ENCODE results near the gene MYLK.

Gene MYLK

GRCh38 chr3:123656274-123656673, 227.9 kb downstream of the MYLK start:
- Histone ChIP-seq H3K27ac (ENCODE audit: low read length) (no peak overlapping the region), H3K27me3 (ENCODE audit: control insufficient read depth, insufficient read depth, low read length) (no peaks in the 10 kb centered on the region), H3K4me3 (ENCODE audit: low read length) (no peak overlapping the region), H3K36me3 (ENCODE audit: control insufficient read depth, insufficient read depth, low read length) (peaks cover 3% of the 10 kb centered on the region; the same call in 1 of the 2 replicates), H3K9me3 (ENCODE audit: control insufficient read depth, insufficient read depth, low read length) (no peaks in the 10 kb centered on the region), H3K4me1 (ENCODE audit: control insufficient read depth, insufficient read depth, low read length) (0 out of 2 replicates have a peak, but pooled peaks cover 2% of the 10 kb centered on the region)
- DNase-seq (ENCODE audit: low read depth, low spot score) = no peak
- WGBS (ENCODE audit: insufficient coverage, insufficient read length) = no CpG with 5 or more reads among the region's 3 CpGs

- H3K27ac ChIP-seq (ENCODE audit: low read length) = no peak overlapping the region
- H3K9me3 ChIP-seq (ENCODE audit: control insufficient read depth, insufficient read depth, low read length) = no peaks in the 10 kb centered on the region
- WGBS (ENCODE audit: insufficient coverage, insufficient read length) = no CpG with 5 or more reads among the region's 2 CpGs
- H3K36me3 ChIP-seq (ENCODE audit: control insufficient read depth, insufficient read depth, low read length) = peaks cover 3% of the 10 kb centered on the region; the same call in 1 of the 2 replicates
- H3K4me3 ChIP-seq (ENCODE audit: low read length) = no peak overlapping the region
- 0 out of 2 replicates have a peak, but pooled peaks cover 2% of the 10 kb centered on the region for H3K4me1 ChIP-seq (ENCODE audit: control insufficient read depth, insufficient read depth, low read length)
- no peak for DNase-seq (ENCODE audit: low read depth, low spot score)
- H3K27me3 ChIP-seq (ENCODE audit: control insufficient read depth, insufficient read depth, low read length) = no peaks in the 10 kb centered on the region
Observed at GRCh38 chr3:123655400-123655799, 228.7 kb downstream of the MYLK start.

GRCh38 chr3:123653221-123653682, 230.9 kb downstream of the MYLK start:
- WGBS (ENCODE audit: insufficient coverage, insufficient read length) = no CpG with 5 or more reads among the region's 5 CpGs
- Histone ChIP-seq H3K27me3 (ENCODE audit: control insufficient read depth, insufficient read depth, low read length) (no peaks in the 10 kb centered on the region), H3K4me3 (ENCODE audit: low read length) (no peak overlapping the region), H3K36me3 (ENCODE audit: control insufficient read depth, insufficient read depth, low read length) (peaks cover 3% of the 10 kb centered on the region; the same call in 1 of the 2 replicates), H3K9me3 (ENCODE audit: control insufficient read depth, insufficient read depth, low read length) (no peaks in the 10 kb centered on the region), H3K4me1 (ENCODE audit: control insufficient read depth, insufficient read depth, low read length) (0 out of 2 replicates have a peak, but pooled peaks cover 2% of the 10 kb centered on the region), H3K27ac (ENCODE audit: low read length) (no peak overlapping the region)
- DNase-seq (ENCODE audit: low read depth, low spot score) = no peak

GRCh38 chr3:123652342-123652984, 231.7 kb downstream of the MYLK start:
- H3K4me1 ChIP-seq (ENCODE audit: control insufficient read depth, insufficient read depth, low read length) = 0 out of 2 replicates have a peak, but pooled peaks cover 2% of the 10 kb centered on the region
- no peak overlapping the region for H3K27ac ChIP-seq (ENCODE audit: low read length)
- DNase-seq (ENCODE audit: low read depth, low spot score) = no peak
- WGBS (ENCODE audit: insufficient coverage, insufficient read length) = no CpG with 5 or more reads among the region's 9 CpGs
- no peak overlapping the region for H3K4me3 ChIP-seq (ENCODE audit: low read length)
- H3K27me3 ChIP-seq (ENCODE audit: control insufficient read depth, insufficient read depth, low read length) = no peaks in the 10 kb centered on the region
- H3K9me3 ChIP-seq (ENCODE audit: control insufficient read depth, insufficient read depth, low read length) = no peaks in the 10 kb centered on the region
- peaks cover 3% of the 10 kb centered on the region; the same call in 1 of the 2 replicates for H3K36me3 ChIP-seq (ENCODE audit: control insufficient read depth, insufficient read depth, low read length)

- Histone ChIP-seq H3K4me3 (ENCODE audit: low read length) (no peak overlapping the region), H3K36me3 (ENCODE audit: control insufficient read depth, insufficient read depth, low read length) (no peaks in the 10 kb centered on the region), H3K9me3 (ENCODE audit: control insufficient read depth, insufficient read depth, low read length) (no peaks in the 10 kb centered on the region), H3K4me1 (ENCODE audit: control insufficient read depth, insufficient read depth, low read length) (0 out of 2 replicates have a peak, but pooled peaks cover 2% of the 10 kb centered on the region), H3K27ac (ENCODE audit: low read length) (no peak overlapping the region), H3K27me3 (ENCODE audit: control insufficient read depth, insufficient read depth, low read length) (no peaks in the 10 kb centered on the region)
- no CpG with 5 or more reads among the region's 11 CpGs for WGBS (ENCODE audit: insufficient coverage, insufficient read length)
- DNase-seq (ENCODE audit: low read depth, low spot score) = no peak
Observed at GRCh38 chr3:123651449-123652341, 232.4 kb downstream of the MYLK start.

GRCh38 chr3:123650101-123650500, 234.0 kb downstream of the MYLK start:
- WGBS (ENCODE audit: insufficient coverage, insufficient read length) = 100% methylated on average over 2 of the region's 8 CpGs
- H3K27me3 ChIP-seq (ENCODE audit: control insufficient read depth, insufficient read depth, low read length) = no peaks in the 10 kb centered on the region

DNA sequence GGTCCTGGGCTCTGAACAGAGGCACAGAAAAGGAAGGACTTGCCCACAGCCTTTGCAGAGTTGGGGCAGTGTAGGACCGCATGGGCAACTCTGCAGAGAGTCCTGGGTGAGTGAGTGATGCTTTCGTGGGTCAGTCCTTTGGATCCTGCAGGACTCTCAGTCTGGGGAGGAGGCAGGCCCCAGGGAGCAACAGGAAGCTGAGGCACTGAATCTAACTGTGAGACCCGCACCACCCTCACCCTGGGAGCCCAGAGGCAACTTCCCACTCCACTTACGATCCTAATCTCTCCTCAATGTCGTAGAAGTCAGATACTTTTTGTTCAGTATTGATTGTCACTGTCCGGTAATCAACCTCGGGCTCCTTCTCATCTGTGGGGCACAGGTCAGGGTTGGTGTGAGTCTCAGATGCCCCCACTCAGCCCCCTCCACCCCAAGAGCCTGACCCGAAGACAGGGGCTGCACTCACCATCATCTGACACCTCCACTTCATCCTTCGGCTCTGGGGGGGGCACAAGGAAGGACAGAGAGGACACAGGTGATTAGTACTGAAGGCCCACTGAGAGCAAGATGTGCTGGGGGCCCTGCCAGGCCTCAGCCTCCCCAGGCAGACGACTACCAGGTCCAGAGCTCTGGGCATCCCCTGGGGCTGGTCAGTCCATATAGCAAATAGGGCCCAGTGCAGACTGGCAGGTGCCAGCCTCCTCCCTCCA, 235.3 kb downstream of the MYLK start:
- 0 out of 2 replicates have a peak, but pooled peaks cover 2% of the 10 kb centered on the region for H3K4me1 ChIP-seq (ENCODE audit: control insufficient read depth, insufficient read depth, low read length)
- H3K27me3 ChIP-seq (ENCODE audit: control insufficient read depth, insufficient read depth, low read length) = no peaks in the 10 kb centered on the region
- H3K9me3 ChIP-seq (ENCODE audit: control insufficient read depth, insufficient read depth, low read length) = no peaks in the 10 kb centered on the region
- no peak overlapping the region for H3K4me3 ChIP-seq (ENCODE audit: low read length)
- no CpG with 5 or more reads among the region's 10 CpGs for WGBS (ENCODE audit: insufficient coverage, insufficient read length)
- H3K27ac ChIP-seq (ENCODE audit: low read length) = no peak overlapping the region
- DNase-seq (ENCODE audit: low read depth, low spot score) = no peak
- no peaks in the 10 kb centered on the region for H3K36me3 ChIP-seq (ENCODE audit: control insufficient read depth, insufficient read depth, low read length)

More at GRCh38 chr3:123650101-123650500, 234.0 kb downstream of the MYLK start:
- Histone ChIP-seq H3K36me3 (ENCODE audit: control insufficient read depth, insufficient read depth, low read length) (no peaks in the 10 kb centered on the region), H3K9me3 (ENCODE audit: control insufficient read depth, insufficient read depth, low read length) (no peaks in the 10 kb centered on the region), H3K27ac (ENCODE audit: low read length) (no peak overlapping the region), H3K4me1 (ENCODE audit: control insufficient read depth, insufficient read depth, low read length) (0 out of 2 replicates have a peak, but pooled peaks cover 2% of the 10 kb centered on the region), H3K4me3 (ENCODE audit: low read length) (no peak overlapping the region)
- no peak for DNase-seq (ENCODE audit: low read depth, low spot score)

- Histone ChIP-seq H3K4me3 (ENCODE audit: low read length) (no peak overlapping the region), H3K9me3 (ENCODE audit: control insufficient read depth, insufficient read depth, low read length) (no peaks in the 10 kb centered on the region), H3K4me1 (ENCODE audit: control insufficient read depth, insufficient read depth, low read length) (no peaks in the 10 kb centered on the region), H3K27me3 (ENCODE audit: control insufficient read depth, insufficient read depth, low read length) (no peaks in the 10 kb centered on the region), H3K27ac (ENCODE audit: low read length) (no peak overlapping the region), H3K36me3 (ENCODE audit: control insufficient read depth, insufficient read depth, low read length) (no peaks in the 10 kb centered on the region)
- WGBS (ENCODE audit: insufficient coverage, insufficient read length) = no CpG with 5 or more reads among the region's 2 CpGs
- DNase-seq (ENCODE audit: low read depth, low spot score) = no peak
Observed at GRCh38 chr3:123644358-123644757, 239.8 kb downstream of the MYLK start.

DNA sequence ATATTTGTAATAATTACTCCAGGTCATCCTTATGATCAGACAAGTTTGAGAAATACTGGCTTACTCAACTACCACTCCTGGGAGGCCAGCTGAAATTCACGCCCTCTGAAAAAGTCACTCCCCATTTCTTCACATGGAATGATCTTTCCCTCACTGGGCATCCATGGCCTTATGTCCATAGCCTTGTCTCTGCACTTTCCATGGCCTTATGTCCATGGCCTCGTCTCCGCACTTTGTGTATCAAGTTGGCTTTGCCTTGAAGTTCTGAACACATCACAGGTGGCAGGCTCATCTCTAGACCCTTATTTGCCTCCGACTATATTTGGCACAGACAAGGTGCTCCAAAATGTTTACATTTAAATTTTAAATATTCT, 241.2 kb downstream of the MYLK start:
- Histone ChIP-seq H3K36me3 (ENCODE audit: control insufficient read depth, insufficient read depth, low read length) (no peaks in the 10 kb centered on the region), H3K4me1 (ENCODE audit: control insufficient read depth, insufficient read depth, low read length) (no peaks in the 10 kb centered on the region), H3K9me3 (ENCODE audit: control insufficient read depth, insufficient read depth, low read length) (no peaks in the 10 kb centered on the region), H3K27ac (ENCODE audit: low read length) (no peak overlapping the region), H3K4me3 (ENCODE audit: low read length) (no peak overlapping the region), H3K27me3 (ENCODE audit: control insufficient read depth, insufficient read depth, low read length) (no peaks in the 10 kb centered on the region)
- WGBS (ENCODE audit: insufficient coverage, insufficient read length) = no CpG with 5 or more reads among the region's 4 CpGs
- no peak for DNase-seq (ENCODE audit: low read depth, low spot score)

Data from iPS DF 6.9 (cell line).